Endometrial microvascular endothelial cells (primary cell): ENCODE data around the gene DOCK3. TPM values are rescaled to one million over a fixed set of nuclear protein-coding genes. Genes with fewer than 3 reads are reported as not detected.
"Not testable (repeated sequence)": the region's sequence is repeated elsewhere in the genome, so short reads cannot be mapped to it uniquely, and the experiment has no call there.

ENCODE experiments used
- in situ Hi-C: cut with HindIII; loops from 2 replicates; pipeline ENCODE4 v1.10.0; 2017; ENCODE audit warnings: low sequenced_read_pairs, low pct_unique_long_range_greater_than_20kb; ENCODE audit errors: inconsistent ontology term
- total RNA-seq: library from RNA; depleted of rRNA; stranded (reverse); fragments of >200 nt; gene quantifications from one replicate; pipeline ENCODE4 v1.2.3, GENCODE V29; 2015; ENCODE audit errors: inconsistent ontology term

DOCK3 gene
- total RNA-seq, 1 donor from 2014 or later, result not detected

DNA sequence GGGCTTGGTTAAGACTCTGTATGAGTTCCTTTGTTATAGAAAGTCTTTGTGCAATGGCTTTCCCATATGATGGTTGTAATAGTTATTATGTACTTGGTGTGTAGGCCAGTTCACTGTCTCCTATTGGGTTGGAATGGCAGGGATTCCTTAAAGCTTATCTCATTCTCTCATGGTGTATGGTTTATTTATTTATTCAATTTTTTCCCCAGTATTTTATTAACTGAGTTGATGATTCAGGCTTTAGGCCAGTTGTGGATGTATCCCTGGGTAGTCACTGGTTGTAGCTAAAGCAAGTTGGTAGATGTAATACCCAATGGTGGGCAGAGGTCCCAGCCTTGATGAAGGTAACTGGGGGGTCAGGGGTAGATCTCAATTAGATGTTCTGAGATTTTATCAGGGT, 349.4 kb downstream of the DOCK3 start:
- in situ Hi-C loops, result no loop called here

DNA sequence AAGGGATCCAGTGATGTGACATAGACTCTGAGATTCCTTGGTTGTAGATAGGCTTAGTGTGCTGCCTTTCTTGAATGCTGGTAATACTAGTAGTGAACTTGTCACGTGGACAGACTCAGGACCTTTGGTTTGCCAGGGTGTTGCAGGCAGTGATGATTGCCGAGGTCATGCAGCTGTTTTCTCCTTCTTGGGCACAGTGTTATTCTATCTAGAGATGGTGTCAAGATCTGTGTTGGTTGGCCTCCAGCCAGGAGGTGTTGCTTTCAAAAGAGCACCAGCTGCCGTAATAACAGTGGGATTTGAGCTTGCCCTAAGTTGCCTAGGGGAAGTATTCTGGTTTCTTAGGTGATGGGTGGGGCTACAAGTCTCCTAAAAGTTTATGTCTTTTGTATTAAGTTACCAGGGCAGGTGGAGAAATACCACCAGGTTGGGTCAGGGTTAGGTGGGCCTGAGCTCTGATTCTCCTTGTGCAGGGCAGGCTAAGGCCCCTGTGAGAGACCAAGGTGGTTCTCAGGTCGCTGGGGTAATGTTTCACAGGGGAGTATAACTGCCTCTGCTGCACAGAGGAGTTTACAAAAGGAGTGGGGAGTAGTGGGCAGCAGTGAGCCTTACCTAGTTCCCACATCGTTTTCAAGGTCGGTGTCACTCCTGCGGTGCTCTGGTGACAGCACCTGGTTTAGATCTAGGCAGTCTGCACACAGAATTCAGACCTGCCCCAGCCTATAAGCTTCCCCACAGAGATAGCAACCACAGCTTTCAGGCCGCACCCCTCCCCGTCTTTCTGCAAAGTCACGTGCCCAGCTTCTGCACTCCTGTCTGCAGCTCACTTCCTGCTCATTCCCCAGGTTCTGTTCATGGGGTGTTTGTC, 350.3 kb downstream of the DOCK3 start:
- in situ Hi-C loops, result no loop called here

DNA sequence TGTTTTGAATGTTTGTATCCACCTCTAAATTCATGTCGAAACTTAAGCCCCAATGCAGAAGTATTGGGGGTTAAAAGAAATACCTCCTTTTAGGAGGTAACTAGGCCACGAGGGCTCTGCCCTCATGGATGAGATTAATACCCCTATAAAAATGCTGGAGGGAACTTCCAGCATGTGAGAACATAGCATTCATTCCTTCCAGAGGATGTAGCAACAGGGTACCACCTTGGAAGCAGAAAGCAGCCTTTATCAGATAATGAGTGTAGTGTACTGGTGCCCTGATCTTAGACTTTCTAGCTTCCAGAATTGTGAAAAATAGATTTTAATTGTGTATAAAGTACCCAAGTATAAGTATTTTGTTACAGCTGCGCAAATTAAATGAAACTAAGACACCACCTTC, 356.9 kb downstream of the DOCK3 start:
- in situ Hi-C loops, result no loop called here

DNA sequence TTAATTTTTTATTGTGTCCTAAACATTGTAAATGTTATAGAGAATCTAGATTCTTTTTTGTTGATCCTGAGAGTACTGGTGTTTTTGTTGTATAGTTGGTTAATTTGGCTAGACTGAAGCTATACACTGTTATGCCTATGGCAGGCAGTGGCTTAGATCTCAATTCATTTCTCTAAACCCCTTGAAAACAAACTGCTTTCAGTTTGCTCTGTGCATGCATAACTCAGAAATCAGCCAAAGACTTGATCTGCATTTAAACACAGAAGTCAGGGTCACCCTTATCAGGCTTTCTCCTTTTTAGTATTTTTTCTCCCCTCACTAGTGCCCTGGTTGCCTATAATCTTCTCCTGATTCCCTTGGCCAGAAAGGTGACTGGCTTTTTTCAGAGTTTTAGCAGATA, 360.9 kb downstream of the DOCK3 start:
- in situ Hi-C loops, result no loop called here

DNA sequence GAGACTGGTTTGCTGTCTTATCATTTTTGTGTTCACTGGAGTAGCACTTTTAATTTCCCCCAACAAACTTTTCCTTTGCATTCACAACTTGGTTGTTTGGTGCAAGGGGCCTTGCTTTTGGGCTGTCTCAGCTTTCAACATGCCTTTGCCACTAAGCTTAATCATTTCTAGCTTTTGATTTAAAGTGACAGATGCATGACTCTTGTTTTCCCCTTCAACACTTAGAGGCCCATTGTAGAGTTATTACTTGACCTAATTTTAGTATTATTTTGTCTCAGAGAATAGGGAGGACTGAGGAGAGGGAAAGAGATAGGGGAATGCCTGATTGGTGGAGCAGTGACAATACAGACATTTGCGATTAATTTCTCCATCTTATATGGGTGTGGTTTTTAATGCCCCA, 370.3 kb downstream of the DOCK3 start:
- in situ Hi-C loops, result no loop called here

DNA sequence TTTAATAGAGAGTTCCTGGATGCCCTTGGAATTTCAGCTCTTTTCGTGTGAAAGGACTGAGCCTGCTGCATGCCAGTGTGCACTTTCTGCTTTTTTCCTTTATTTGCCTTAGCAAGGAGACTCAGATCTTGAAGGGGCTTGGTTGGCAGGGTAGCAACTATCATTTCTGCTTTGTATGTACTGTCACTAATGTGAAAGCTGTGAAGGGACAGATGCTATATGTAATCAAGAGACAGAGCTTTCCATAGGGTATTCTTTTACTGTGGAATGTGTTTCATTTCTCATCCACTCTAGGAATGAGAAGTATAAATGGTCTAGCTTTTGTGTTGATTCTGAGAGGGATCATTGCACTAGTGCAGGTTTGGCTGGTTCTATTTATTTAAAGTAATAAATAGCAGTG, 377.8 kb downstream of the DOCK3 start:
- in situ Hi-C loops, result no loop called here

DNA sequence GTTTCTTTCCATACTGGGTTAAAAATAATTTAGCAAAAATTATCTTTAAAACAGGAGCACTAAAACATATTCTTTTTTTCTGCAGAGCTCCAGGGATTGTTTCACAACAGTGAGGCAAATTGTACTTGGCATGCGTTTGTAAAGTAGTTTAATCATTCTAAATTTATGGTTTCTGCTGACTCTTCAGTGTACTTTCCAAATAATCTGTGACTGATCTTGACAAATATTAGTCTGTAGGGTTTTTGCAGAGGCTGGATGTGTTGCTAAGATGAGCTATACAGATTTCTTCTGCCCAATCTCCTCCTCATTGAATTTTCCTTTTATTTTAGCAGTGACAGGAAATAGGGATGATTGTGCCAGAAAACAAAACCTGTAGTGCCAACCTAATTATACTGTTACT, 382.4 kb downstream of the DOCK3 start:
- in situ Hi-C loops, result no loop called here

DNA sequence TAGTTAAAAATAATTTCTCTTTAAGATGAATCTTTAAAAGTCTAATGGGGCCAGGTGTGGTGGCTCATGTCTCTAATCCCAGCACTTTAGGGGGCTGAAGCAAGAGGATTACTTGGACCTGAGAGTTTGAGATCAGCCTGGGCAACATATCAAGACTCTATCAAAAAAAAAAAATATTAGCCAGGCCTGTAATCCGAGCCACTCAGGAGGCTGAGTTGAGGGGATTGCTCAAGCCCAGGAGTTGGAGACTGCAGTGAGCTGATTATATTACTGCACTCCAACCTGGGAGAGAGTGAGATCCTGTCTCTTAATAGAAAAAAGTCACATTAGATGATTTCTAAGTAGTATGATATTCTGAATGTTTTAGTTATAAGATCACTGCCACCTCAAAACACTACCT, 388.3 kb downstream of the DOCK3 start:
- in situ Hi-C loops, result no loop called here

DNA sequence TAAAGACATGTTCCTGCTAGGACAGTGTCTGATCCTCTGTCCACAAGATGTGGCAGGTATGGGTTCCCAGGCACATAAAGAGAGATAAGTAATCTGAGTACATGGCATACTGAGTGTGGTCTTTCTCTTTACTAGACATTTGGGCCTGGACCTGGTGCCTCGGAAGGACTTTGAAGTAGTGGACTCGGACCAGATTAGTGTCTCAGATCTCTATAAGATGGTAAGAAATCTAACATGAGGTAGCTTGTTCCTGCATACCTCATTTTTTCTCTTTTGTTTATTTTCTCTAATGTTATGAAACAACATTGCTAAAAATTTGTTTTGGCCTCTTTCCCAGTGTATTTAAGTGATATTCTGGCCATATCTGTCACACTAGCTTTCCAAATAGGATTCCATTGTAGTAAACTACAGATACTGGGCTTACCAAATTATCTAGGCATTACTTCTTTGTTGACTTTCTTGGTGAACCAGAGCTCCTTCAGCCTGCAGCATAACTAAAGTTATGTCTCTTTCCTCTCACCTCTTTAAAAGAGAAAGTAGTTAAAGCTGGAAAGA, 400.6 kb downstream of the DOCK3 start:
- in situ Hi-C loops, result no loop called here

DNA sequence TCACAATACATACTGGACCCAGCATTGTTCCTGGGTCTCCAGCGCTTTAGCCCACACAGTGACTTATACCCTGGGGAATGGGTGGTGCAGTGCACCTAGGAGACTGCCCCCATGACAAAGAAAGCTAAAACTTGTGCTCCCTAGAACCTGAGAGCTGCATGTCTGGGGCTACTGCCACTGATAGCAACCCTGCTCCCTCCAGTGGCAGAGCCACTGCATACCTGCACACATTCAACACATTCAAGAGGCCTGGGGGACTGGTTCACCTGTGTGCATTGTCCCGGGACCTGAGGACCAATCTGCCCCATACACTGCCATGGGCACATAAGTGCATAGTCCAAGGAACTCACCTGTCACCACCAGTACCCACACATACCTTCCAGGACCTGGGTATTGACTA, 407.6 kb downstream of the DOCK3 start:
- in situ Hi-C loops, result no loop called here

DNA sequence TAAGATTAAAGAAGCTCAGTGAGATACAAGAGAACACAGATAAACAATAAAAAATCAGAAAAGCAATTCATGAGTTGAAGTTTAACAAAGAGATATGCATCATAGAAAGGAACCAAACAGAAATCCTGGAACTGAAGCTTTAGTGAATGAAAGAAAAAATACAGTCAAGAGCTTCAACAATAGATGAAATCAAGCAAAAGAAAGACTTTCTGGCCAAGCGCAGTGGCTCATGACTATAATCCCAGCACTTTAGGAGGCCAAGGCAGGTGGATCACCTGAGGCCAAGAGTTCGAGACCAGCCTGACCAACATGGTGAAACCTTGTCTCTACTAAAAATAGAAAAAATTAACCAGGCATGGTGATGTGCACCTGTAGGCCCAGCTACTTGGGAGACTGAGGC, 408.8 kb downstream of the DOCK3 start:
- in situ Hi-C loops, result no loop called here

DNA sequence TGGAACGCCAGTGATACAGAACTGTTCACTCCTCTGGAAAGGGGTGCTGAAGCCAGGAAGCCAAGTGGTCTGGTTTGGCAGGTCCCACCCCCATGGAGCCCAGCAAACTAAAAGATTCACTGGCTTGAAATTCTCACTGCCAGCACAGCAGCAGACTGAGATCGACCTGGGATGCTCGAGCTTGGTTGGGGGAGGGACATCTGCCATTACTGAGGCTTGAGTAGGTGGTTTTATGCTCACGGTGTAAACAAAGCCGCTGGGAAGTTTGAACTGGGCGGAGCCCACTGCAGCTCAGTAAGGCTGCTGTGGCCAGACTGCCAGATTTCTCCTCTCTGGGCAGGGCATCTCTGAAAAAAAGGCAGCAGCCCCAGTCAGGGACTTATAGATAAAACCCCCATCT, 417.4 kb downstream of the DOCK3 start:
- in situ Hi-C loops, result not testable (repeated sequence)

DNA sequence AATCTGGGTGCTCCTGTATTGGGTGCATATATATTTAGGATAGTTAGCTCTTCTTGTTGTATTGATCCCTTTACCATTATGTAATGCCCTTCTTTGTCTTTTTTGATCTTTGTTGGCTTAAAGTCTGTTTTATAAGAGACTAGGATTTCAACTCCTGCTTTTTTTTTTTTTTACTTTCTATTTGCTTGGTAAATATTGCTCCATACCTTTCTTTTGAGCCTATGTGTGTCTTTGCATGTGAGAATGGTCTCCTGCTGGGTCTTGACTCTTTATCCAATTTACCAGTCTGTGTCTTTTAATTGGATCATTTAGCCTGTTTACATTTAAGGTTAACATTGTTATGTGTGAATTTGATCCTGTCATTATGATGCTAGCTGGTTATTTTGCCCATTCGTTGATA, 420.1 kb downstream of the DOCK3 start:
- in situ Hi-C loops, result not testable (repeated sequence)

DNA sequence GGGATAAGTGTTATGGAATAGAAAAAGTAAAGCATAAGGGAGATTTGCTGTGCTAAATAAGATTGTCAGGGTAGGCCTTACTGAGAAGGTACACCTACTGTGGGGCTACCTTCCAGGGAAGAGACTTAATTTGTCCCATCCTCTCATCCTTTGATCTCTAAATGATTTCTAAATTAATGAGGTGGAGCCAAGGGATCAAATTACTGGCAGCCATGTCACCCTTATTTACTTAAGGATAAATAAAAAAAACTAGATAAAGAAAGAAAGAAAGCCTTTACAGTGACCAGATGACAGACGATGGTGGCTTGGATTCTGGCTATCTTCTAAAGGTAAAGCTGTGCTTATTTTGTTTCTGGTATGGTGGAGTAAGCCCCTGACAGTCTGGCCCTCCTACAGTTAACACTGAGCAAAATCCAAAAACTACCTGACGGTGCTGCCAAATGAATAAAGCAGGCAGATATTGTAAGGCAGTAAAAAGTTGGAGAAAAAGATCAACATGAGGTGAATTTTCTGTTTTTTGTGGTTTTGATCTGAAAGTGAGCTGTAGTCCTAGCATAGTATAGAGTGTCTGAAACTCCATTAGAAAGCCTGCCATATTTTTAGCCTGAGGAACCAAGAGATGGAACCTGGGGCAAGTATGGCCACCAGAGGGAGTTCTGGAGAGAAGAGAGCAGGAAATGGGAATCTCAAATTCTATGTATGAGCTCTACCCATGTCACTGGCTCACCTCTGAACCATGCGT, 425.2 kb downstream of the DOCK3 start:
- in situ Hi-C loops, result loop anchor here (25.0 kb wide), 1 partner anchor 287 kb away; the partner anchor contains the start of genes MANF and RBM15B

DNA sequence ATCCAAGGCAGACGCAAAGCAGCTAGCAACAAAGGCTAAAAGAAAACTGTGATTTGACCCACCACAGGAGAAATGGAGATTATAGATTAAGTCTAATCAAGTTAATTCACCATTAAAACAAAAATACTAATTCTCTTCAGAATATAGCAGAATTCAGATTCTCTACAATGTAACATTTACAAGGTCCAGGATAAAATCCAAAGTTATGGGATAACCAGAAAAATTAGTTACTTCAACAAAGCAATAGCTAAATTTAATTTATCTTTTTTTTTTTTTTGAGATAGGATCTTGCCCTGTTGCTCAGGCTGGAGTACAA, 425.8 kb downstream of the DOCK3 start:
- in situ Hi-C loops, result loop anchor here (25.0 kb wide), 1 partner anchor 287 kb away; the partner anchor contains the start of genes MANF and RBM15B

DNA sequence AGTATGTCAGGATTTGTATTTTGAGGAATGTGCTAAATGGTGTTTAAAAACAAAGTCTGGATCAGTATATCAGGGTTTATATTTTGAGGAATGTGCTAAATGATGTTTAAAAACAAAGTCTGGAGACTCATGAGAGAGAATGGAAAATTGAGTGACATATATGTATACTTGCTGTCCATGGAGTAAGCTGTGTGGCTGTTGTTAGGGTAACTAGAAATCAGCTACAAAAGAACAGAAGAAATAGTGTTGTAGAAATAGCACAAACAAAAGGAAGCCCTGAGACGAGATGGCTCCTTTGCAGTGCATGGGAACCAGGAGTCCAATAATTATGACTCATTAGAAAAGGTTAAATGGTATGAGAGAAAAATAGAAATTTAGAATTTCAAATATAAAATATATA, 427.7 kb downstream of the DOCK3 start:
- in situ Hi-C loops, result loop anchor here (25.0 kb wide), 1 partner anchor 285 kb away; the partner anchor contains the start of genes MANF and RBM15B

DNA sequence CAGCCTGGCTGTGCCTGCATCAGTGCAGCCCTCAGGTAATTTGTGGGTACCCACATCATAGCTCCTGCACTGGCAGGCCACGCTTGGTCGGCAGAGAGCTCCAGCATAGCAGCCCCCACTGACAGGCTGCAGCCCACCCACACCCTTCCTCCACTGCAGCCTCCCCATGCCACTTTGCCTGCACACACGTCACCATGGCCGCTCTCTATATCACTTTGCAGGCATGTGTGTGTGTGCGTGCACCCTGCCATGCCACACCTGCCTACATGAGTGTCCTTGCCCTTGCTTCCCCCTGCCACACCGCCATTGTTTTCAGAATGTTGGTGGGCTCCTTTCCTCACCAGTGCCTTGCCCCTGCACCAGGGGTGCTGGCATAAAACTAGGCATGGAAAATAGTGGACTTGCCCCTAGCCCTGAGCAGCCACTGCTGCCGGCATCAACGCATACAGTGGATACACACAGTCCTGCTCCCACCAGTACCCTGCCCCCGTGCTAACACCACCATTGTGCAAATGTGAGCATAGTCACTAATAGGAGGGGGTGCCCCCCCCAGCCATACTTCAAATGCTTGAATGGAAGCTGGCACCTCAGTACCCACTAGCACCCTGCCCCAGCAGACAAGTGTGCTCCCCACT, 431.6 kb downstream of the DOCK3 start:
- in situ Hi-C loops, result loop anchor here (25.0 kb wide), 1 partner anchor 281 kb away; the partner anchor contains the start of genes MANF and RBM15B

DNA sequence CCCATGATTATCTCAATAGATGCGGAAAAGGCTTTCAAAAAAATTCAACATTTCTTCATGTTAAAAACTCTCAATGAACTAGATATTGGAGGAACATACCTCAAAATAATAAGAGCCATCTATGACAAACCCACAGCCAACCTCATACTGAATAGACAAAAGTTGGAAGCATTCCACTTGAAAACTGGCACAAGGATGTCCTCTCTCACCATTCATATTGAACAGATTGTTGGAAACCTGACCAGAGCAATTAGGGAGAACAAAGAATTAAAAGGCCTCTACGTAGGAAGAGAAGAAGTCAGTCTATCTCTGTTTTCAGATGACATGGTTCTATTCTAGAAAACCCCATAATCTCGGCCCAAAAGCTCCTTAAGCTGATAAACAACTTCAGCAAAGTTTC, 435.9 kb downstream of the DOCK3 start:
- in situ Hi-C loops, result loop anchor here (25.0 kb wide), 1 partner anchor 277 kb away; the partner anchor contains the start of genes MANF and RBM15B

DNA sequence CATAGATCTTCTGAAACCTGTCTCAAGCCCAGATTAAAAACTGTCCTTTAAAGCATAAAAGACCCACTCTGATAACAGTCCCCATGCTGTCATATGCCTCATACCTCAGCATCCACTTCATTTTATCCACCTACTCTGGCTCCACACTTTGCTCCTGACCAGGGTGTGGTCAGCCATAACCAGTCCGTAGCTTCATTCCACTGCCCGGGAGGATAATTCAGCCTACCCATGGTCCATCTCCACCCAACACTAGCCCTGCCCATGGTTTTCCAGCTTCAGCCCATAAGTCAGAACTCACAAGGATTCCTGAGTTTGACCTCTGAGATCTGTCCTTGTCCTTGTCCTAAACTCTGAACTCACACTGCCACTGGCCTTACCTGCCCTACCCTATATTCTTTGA, 448.2 kb downstream of the DOCK3 start:
- in situ Hi-C loops, result loop anchor here (25.0 kb wide), 1 partner anchor 264 kb away; the partner anchor contains the start of genes MANF and RBM15B
